Astrocyte of the spinal cord (primary cell): ENCODE results near the gene TMEM52.

Experiments
- DNase-seq: peaks from one replicate; pipeline ENCODE4 v3.0.0; 2011; ENCODE audit warnings: low read depth, low spot score
- H3K4me3 ChIP-seq: 2 replicates; pipeline ENCODE4 v1.5.1; 2011; ENCODE audit warnings: low read depth, mild to moderate bottlenecking, low read length, moderate library complexity
- in situ Hi-C: cut with HindIII; loops from 2 replicates; pipeline ENCODE4 v1.10.0; 2017; ENCODE audit warnings: low sequenced_read_pairs
- TF ChIP-seq, protein P1 (sequence below): IDR thresholded peaks from 2 replicates; pipeline ENCODE4 v1.5.1; 2012; ENCODE audit warnings: low read depth, mild to moderate bottlenecking, low read length, inconsistent platforms

Gene TMEM52

DNA sequence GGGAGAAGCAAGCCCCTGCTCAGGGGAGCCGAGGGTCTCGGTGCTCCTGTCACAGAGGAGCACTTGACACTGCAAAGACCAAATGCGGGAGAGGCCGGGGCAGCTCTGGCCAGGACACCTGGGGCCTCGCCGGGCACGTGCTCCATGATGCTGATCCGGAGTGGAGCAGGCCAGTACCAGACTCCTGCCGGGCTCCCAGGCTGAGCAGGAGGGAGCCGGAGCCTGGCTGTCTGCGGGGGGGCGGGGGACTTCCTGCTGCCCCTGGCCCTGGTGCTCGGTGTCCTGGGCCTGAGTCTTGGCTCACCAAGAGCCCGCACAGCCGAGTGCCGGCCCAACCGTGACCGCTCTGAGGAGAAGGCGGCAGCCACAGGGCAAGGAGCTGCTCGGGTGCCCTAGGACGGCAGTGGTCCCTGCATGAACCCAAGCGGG lies 38.5 kb upstream of the TMEM52 start:
- H3K4me3 ChIP-seq = no peak overlapping the region
- in situ Hi-C loops = no loop called here
- DNase-seq = no peak
- TF ChIP-seq, protein P1, sequence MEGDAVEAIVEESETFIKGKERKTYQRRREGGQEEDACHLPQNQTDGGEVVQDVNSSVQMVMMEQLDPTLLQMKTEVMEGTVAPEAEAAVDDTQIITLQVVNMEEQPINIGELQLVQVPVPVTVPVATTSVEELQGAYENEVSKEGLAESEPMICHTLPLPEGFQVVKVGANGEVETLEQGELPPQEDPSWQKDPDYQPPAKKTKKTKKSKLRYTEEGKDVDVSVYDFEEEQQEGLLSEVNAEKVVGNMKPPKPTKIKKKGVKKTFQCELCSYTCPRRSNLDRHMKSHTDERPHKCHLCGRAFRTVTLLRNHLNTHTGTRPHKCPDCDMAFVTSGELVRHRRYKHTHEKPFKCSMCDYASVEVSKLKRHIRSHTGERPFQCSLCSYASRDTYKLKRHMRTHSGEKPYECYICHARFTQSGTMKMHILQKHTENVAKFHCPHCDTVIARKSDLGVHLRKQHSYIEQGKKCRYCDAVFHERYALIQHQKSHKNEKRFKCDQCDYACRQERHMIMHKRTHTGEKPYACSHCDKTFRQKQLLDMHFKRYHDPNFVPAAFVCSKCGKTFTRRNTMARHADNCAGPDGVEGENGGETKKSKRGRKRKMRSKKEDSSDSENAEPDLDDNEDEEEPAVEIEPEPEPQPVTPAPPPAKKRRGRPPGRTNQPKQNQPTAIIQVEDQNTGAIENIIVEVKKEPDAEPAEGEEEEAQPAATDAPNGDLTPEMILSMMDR = no peak

DNA sequence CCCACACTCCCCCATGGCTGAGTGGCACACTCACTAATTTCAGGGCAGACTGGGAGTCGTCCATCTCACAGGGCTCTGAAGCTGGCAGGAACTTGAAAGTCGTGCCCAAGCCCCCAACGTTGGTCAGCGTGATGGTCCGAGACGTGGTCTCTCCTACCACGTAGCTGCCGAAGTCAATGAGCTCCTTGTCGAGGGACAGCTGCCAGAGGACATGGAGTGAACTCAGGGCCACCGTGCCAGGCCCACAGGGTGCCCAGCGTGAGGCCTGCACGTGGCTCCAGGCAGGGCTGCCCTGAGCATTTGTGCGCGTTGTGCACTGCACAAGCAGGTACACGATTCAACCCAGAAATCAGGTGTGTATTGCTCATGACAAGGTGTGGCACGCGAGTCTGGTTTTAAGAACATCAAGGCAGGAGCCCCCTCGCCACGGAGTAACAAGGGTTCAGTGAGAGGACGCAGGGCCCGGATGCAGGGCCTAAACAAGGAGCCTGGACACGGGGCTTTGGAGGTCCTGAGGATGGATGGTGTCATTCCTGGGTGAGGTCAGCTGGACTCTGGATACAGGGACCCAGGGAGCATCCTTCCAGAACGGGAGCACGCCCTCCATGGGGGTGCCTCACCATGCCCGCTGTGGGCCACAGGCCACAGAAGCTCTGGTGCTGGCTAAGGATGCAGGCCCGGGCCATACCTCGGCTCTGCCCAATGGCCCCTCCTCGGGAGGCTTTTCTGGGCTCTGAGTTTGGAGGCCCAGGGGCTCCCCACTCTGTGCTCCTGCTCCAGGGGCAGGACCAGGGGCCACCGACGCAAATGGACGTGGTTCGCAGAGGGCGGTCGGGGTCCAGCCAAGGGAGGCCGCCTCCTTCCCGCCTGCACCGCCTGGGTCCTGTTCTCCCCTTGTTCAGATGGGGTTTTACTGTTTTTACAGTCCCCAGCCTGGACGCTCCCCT lies 37.8 kb upstream of the TMEM52 start:
- no peak overlapping the region for H3K4me3 ChIP-seq
- TF ChIP-seq, protein P1 = no peak
- in situ Hi-C loops = no loop called here
- no peak for DNase-seq

DNA sequence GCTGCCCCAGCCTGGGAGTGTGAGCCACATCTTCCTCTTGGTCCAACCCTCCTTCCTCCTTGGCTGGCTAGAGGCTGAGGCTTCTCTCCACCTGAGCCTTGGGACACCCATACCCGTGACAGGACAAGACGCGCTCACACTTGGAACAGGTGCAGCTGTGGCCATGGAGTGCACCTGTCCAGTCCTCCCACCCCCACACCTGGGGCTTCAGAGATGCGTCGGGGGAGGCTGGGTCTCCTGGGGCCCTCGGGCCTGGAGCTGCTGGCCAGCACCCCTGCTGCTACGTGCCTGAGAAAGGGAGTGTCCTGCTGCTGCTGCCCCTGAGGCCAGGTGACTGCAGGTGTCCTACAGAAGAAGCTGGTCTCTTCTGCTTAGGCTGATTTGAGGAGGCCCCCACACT lies 37.0 kb upstream of the TMEM52 start:
- TF ChIP-seq, protein P1 = no peak
- H3K4me3 ChIP-seq = no peak overlapping the region
- no peak for DNase-seq
- in situ Hi-C loops = no loop called here

DNA sequence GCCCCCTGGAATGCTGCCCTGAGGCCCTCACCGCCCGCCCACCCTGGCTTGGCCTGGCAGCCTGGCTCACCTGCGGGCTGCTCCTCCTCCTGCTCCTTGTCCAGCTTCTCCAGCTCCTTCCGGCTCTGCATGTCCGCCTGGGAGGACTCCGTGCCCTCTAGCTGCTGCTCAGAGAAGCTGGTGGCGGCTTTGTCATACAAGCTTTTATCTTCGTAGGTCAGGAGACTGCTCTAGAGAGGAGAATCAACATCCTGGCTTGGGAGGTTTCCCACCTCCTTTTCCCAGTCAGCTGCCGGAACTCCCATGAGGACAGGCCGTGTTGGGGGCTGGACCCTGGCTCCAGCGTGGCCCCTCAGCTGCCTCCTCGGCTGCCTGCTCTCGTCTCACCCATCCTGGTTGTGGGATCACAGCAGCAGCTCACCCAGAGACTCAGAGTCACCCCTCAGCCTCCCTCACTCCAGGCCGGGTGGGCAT lies 36.6 kb upstream of the TMEM52 start:
- H3K4me3 ChIP-seq = no peak overlapping the region
- TF ChIP-seq, protein P1 = no peak
- DNase-seq = no peak
- in situ Hi-C loops = no loop called here

DNA sequence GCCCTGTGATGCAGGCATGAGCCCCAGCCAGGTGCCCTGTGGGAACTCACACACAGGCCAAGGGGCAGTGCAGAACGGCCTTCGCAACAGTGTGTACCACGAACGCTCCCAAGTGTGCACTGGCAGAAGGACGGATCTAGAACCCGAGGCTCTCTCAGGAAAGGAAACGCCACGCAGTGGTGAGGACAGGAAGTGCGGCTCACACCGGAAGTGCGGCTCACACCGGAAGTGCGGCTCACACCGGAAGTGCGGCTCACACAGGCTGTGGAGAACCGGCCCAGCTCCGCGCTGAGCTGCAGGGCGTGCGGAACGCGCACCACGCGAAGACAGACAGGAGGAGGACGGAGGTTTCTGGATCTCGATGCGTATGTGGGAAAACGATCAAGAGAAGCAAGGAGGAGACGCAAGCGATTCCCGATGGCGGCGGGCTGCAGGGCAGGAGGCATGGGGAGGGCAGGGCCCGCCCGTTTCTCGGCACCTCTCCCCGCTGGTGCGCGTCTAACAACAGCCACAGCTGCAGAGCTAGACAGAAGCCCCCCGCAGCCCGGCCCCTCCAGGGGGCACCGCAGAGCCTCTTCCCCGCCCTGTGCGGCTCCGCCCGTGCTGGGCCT lies 35.9 kb upstream of the TMEM52 start:
- no peak for DNase-seq
- H3K4me3 ChIP-seq = no peak overlapping the region
- in situ Hi-C loops = no loop called here
- TF ChIP-seq, protein P1 = peak; percentile 22

DNA sequence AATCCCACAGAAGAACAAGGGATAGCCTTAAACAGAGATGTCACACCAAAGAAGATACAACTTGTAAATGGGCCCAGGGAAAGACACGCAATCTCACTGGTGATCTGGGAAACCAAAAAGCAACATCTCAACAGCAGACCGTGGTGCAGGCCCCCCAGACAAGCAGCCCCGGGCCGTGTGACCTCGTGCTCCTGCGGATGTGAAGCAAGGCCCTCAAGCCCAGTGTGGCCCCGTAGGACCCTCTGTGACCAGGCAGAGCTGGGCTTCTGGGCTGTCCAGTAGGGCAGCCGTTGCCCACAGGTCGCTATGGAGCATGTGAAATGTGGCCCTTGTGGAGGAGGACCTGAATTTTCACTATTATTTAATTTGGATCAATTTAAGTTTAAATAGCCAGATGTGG lies 34.9 kb upstream of the TMEM52 start:
- DNase-seq = no peak
- TF ChIP-seq, protein P1 = no peak
- H3K4me3 ChIP-seq = no peak overlapping the region
- in situ Hi-C loops = no loop called here
